ENCODE measurements around the gene PROK1.

The PROK1 gene

GRCh38 chr1:110464340-110464739, 13.4 kb downstream of the PROK1 start:
- H3K4me3 ChIP-seq (ENCODE audit: low read length), result no peak overlapping the region
- no peaks in the 10 kb centered on the region for H3K36me3 ChIP-seq (ENCODE audit: control insufficient read depth, insufficient read depth, low read length)
- H3K4me1 ChIP-seq (ENCODE audit: control insufficient read depth, insufficient read depth, low read length), result no peaks in the 10 kb centered on the region; the same call in 1 of the 2 replicates
- H3K27ac ChIP-seq (ENCODE audit: low read length), result no peak overlapping the region
- no peak for DNase-seq (ENCODE audit: low read depth, low spot score)
- no peaks in the 10 kb centered on the region for H3K9me3 ChIP-seq (ENCODE audit: control insufficient read depth, insufficient read depth, low read length)
- no CpG with 5 or more reads among the region's 2 CpGs for WGBS (ENCODE audit: insufficient coverage, insufficient read length)
- H3K27me3 ChIP-seq (ENCODE audit: control insufficient read depth, insufficient read depth, low read length), result no peaks in the 10 kb centered on the region

GRCh38 chr1:110465038-110465813, 14.3 kb downstream of the PROK1 start:
- Histone ChIP-seq H3K9me3 (ENCODE audit: control insufficient read depth, insufficient read depth, low read length) (no peaks in the 10 kb centered on the region), H3K4me1 (ENCODE audit: control insufficient read depth, insufficient read depth, low read length) (no peaks in the 10 kb centered on the region; the same call in 1 of the 2 replicates), H3K36me3 (ENCODE audit: control insufficient read depth, insufficient read depth, low read length) (no peaks in the 10 kb centered on the region), H3K27ac (ENCODE audit: low read length) (no peak overlapping the region), H3K4me3 (ENCODE audit: low read length) (no peak overlapping the region), H3K27me3 (ENCODE audit: control insufficient read depth, insufficient read depth, low read length) (no peaks in the 10 kb centered on the region)
- DNase-seq (ENCODE audit: low read depth, low spot score), result no peak
- no CpG with 5 or more reads among the region's 7 CpGs for WGBS (ENCODE audit: insufficient coverage, insufficient read length)

- no peaks in the 10 kb centered on the region for H3K9me3 ChIP-seq (ENCODE audit: control insufficient read depth, insufficient read depth, low read length)
- no peaks in the 10 kb centered on the region; the same call in 1 of the 2 replicates for H3K4me1 ChIP-seq (ENCODE audit: control insufficient read depth, insufficient read depth, low read length)
- H3K27me3 ChIP-seq (ENCODE audit: control insufficient read depth, insufficient read depth, low read length), result no peaks in the 10 kb centered on the region
- no peaks in the 10 kb centered on the region for H3K36me3 ChIP-seq (ENCODE audit: control insufficient read depth, insufficient read depth, low read length)
- no peak overlapping the region for H3K4me3 ChIP-seq (ENCODE audit: low read length)
- WGBS (ENCODE audit: insufficient coverage, insufficient read length), result no CpG with 5 or more reads among the region's 7 CpGs
- no peak overlapping the region for H3K27ac ChIP-seq (ENCODE audit: low read length)
- no peak for DNase-seq (ENCODE audit: low read depth, low spot score)
Observed at GRCh38 chr1:110465814-110466380, 14.9 kb downstream of the PROK1 start.

GRCh38 chr1:110466646-110467280, 15.8 kb downstream of the PROK1 start:
- no peak overlapping the region for H3K4me3 ChIP-seq (ENCODE audit: low read length)
- no peak overlapping the region for H3K27ac ChIP-seq (ENCODE audit: low read length)
- no CpG with 5 or more reads among the region's 8 CpGs for WGBS (ENCODE audit: insufficient coverage, insufficient read length)
- no peaks in the 10 kb centered on the region for H3K36me3 ChIP-seq (ENCODE audit: control insufficient read depth, insufficient read depth, low read length)
- no peaks in the 10 kb centered on the region; the same call in 1 of the 2 replicates for H3K4me1 ChIP-seq (ENCODE audit: control insufficient read depth, insufficient read depth, low read length)
- DNase-seq (ENCODE audit: low read depth, low spot score), result no peak
- no peaks in the 10 kb centered on the region for H3K9me3 ChIP-seq (ENCODE audit: control insufficient read depth, insufficient read depth, low read length)
- no peaks in the 10 kb centered on the region for H3K27me3 ChIP-seq (ENCODE audit: control insufficient read depth, insufficient read depth, low read length)

- Histone ChIP-seq H3K9me3 (ENCODE audit: control insufficient read depth, insufficient read depth, low read length) (no peaks in the 10 kb centered on the region), H3K27ac (ENCODE audit: low read length) (no peak overlapping the region), H3K27me3 (ENCODE audit: control insufficient read depth, insufficient read depth, low read length) (no peaks in the 10 kb centered on the region), H3K4me1 (ENCODE audit: control insufficient read depth, insufficient read depth, low read length) (no peaks in the 10 kb centered on the region), H3K4me3 (ENCODE audit: low read length) (no peak overlapping the region), H3K36me3 (ENCODE audit: control insufficient read depth, insufficient read depth, low read length) (no peaks in the 10 kb centered on the region)
- no CpG with 5 or more reads among the region's 3 CpGs for WGBS (ENCODE audit: insufficient coverage, insufficient read length)
- DNase-seq (ENCODE audit: low read depth, low spot score), result no peak
Observed at GRCh38 chr1:110471131-110471530, 20.2 kb downstream of the PROK1 start.

GRCh38 chr1:110472546-110472945, 21.6 kb downstream of the PROK1 start:
- Histone ChIP-seq H3K4me3 (ENCODE audit: low read length) (no peak overlapping the region), H3K36me3 (ENCODE audit: control insufficient read depth, insufficient read depth, low read length) (no peaks in the 10 kb centered on the region), H3K9me3 (ENCODE audit: control insufficient read depth, insufficient read depth, low read length) (no peaks in the 10 kb centered on the region), H3K27ac (ENCODE audit: low read length) (no peak overlapping the region), H3K4me1 (ENCODE audit: control insufficient read depth, insufficient read depth, low read length) (no peaks in the 10 kb centered on the region), H3K27me3 (ENCODE audit: control insufficient read depth, insufficient read depth, low read length) (no peaks in the 10 kb centered on the region)
- DNase-seq (ENCODE audit: low read depth, low spot score), result no peak
- no CpG with 5 or more reads among the region's 10 CpGs for WGBS (ENCODE audit: insufficient coverage, insufficient read length)

- no peak overlapping the region for H3K27ac ChIP-seq (ENCODE audit: low read length)
Observed at GRCh38 chr1:110474444-110474843, 23.5 kb downstream of the PROK1 start.

GRCh38 chr1:110475362-110476027, 24.5 kb downstream of the PROK1 start:
- DNase-seq (ENCODE audit: low read depth, low spot score), result no peak
- H3K4me3 ChIP-seq (ENCODE audit: low read length), result no peak overlapping the region
- no peaks in the 10 kb centered on the region for H3K9me3 ChIP-seq (ENCODE audit: control insufficient read depth, insufficient read depth, low read length)
- WGBS (ENCODE audit: insufficient coverage, insufficient read length), result no CpG with 5 or more reads among the region's 5 CpGs
- H3K27ac ChIP-seq (ENCODE audit: low read length), result no peak overlapping the region
- H3K27me3 ChIP-seq (ENCODE audit: control insufficient read depth, insufficient read depth, low read length), result no peaks in the 10 kb centered on the region
- H3K4me1 ChIP-seq (ENCODE audit: control insufficient read depth, insufficient read depth, low read length), result no peaks in the 10 kb centered on the region
- no peaks in the 10 kb centered on the region for H3K36me3 ChIP-seq (ENCODE audit: control insufficient read depth, insufficient read depth, low read length)

More at GRCh38 chr1:110474444-110474843, 23.5 kb downstream of the PROK1 start:
- no peaks in the 10 kb centered on the region for H3K27me3 ChIP-seq (ENCODE audit: control insufficient read depth, insufficient read depth, low read length)
- no peaks in the 10 kb centered on the region for H3K9me3 ChIP-seq (ENCODE audit: control insufficient read depth, insufficient read depth, low read length)
- H3K4me1 ChIP-seq (ENCODE audit: control insufficient read depth, insufficient read depth, low read length), result no peaks in the 10 kb centered on the region
- no peak overlapping the region for H3K4me3 ChIP-seq (ENCODE audit: low read length)
- DNase-seq (ENCODE audit: low read depth, low spot score), result no peak
- H3K36me3 ChIP-seq (ENCODE audit: control insufficient read depth, insufficient read depth, low read length), result no peaks in the 10 kb centered on the region
- no CpG with 5 or more reads among the region's 6 CpGs for WGBS (ENCODE audit: insufficient coverage, insufficient read length)

GRCh38 chr1:110476028-110476765, 25.2 kb downstream of the PROK1 start:
- Histone ChIP-seq H3K27me3 (ENCODE audit: control insufficient read depth, insufficient read depth, low read length) (no peaks in the 10 kb centered on the region), H3K4me1 (ENCODE audit: control insufficient read depth, insufficient read depth, low read length) (no peaks in the 10 kb centered on the region), H3K4me3 (ENCODE audit: low read length) (no peak overlapping the region), H3K27ac (ENCODE audit: low read length) (no peak overlapping the region), H3K9me3 (ENCODE audit: control insufficient read depth, insufficient read depth, low read length) (no peaks in the 10 kb centered on the region), H3K36me3 (ENCODE audit: control insufficient read depth, insufficient read depth, low read length) (no peaks in the 10 kb centered on the region)
- WGBS (ENCODE audit: insufficient coverage, insufficient read length), result no CpG with 5 or more reads among the region's 10 CpGs
- no peak for DNase-seq (ENCODE audit: low read depth, low spot score)

- DNase-seq (ENCODE audit: low read depth, low spot score), result no peak
- no peak overlapping the region for H3K4me3 ChIP-seq (ENCODE audit: low read length)
- H3K27ac ChIP-seq (ENCODE audit: low read length), result no peak overlapping the region
Observed at GRCh38 chr1:110477041-110477440, 26.1 kb downstream of the PROK1 start.

More at GRCh38 chr1:110477041-110477440, 26.1 kb downstream of the PROK1 start:
- no CpG with 5 or more reads among the region's 2 CpGs for WGBS (ENCODE audit: insufficient coverage, insufficient read length)
- Histone ChIP-seq H3K36me3 (ENCODE audit: control insufficient read depth, insufficient read depth, low read length) (no peaks in the 10 kb centered on the region), H3K27me3 (ENCODE audit: control insufficient read depth, insufficient read depth, low read length) (no peaks in the 10 kb centered on the region), H3K4me1 (ENCODE audit: control insufficient read depth, insufficient read depth, low read length) (no peaks in the 10 kb centered on the region), H3K9me3 (ENCODE audit: control insufficient read depth, insufficient read depth, low read length) (no peaks in the 10 kb centered on the region)

All from iPS DF 6.9 (cell line).